Umbilical cord (tissue), 2 donors: ENCODE measurements around the gene RXRB. TPM values are rescaled to one million over a fixed set of nuclear protein-coding genes. Genes with fewer than 3 reads are reported as not detected.

Experiments used
- DNase-seq: peaks from one replicate; pipeline ENCODE4 v3.0.0-alpha.2; 2015; ENCODE audit warnings: low spot score
- total RNA-seq: library from RNA; depleted of rRNA; stranded (reverse); fragments of >200 nt; gene quantifications from one replicate; pipeline ENCODE4 v1.2.3, GENCODE V29; 2014; ENCODE audit warnings: low replicate concordance; ENCODE audit not compliant: insufficient read depth

Gene RXRB
- total RNA-seq, 1 donor from 2014 or later = 19.0 TPM

- DNase-seq = peak; percentile 66
These were observed 2.9 kb downstream of the RXRB start for GRCh38 chr6:33197431-33198048.

- no peak for DNase-seq
These were observed 4.9 kb downstream of the RXRB start for GRCh38 chr6:33195304-33196165.

- DNase-seq = no peak
These were observed 6.0 kb downstream of the RXRB start for GRCh38 chr6:33194431-33194979.

GRCh38 chr6:33193619-33194018 is 6.8 kb downstream of the RXRB start:
- DNase-seq = no peak

GRCh38 chr6:33192671-33193602 is 7.5 kb downstream of the RXRB start:
- peak; percentile 28 for DNase-seq

- DNase-seq = no peak
These were observed 8.3 kb downstream of the RXRB start, which contains the start of gene COL11A2 for GRCh38 chr6:33192105-33192646. Gene COL11A2, minus strand, starts transcription at chr6:33192467. Its CDS starts 227 bp downstream, at chr6:33192240.

GRCh38 chr6:33191383-33192104 is 8.9 kb downstream of the RXRB start:
- DNase-seq = no peak

GRCh38 chr6:33190504-33191107 is 9.9 kb downstream of the RXRB start:
- no peak for DNase-seq

- DNase-seq = no peak
These were observed 10.6 kb downstream of the RXRB start for GRCh38 chr6:33189625-33190448.

- no peak for DNase-seq
These were observed 11.3 kb downstream of the RXRB start for GRCh38 chr6:33189164-33189563.

GRCh38 chr6:33187809-33188208 is 12.7 kb downstream of the RXRB start:
- DNase-seq = no peak

- no peak for DNase-seq
These were observed 14.7 kb downstream of the RXRB start for GRCh38 chr6:33185654-33186187.

- DNase-seq = no peak
These were observed 15.3 kb downstream of the RXRB start for GRCh38 chr6:33185190-33185589.

GRCh38 chr6:33183071-33183683 is 17.3 kb downstream of the RXRB start:
- no peak for DNase-seq

GRCh38 chr6:33181141-33181540 is 19.3 kb downstream of the RXRB start:
- DNase-seq = no peak

- DNase-seq = no peak
These were observed 21.6 kb downstream of the RXRB start for GRCh38 chr6:33178755-33179475.

GRCh38 chr6:33177552-33178446 is 22.7 kb downstream of the RXRB start:
- peak; percentile 38 for DNase-seq
